ENCODE measurements around the gene REX1BD.

DNA sequence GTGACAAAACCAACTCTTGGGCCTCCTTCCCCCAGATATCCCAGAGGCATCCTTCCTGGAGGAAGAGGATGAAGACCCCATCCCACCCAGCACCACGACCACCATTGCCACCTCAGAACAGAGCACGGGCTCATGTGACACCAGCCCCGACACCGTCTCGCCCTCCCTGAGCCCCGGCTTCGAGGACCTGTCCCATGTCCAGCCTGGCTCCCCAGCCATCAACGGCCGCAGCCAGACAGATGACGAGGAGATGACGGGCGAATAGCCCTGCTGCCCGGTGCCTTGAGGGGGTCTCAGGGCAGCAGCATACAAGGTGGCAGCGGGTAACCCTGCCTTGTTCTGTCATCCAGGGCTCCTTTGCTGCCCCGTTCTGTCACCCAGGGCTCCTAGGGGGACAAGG lies 20.2 kb upstream of the REX1BD start:
- TF ChIP-seq EZH2 (IDR thresholded peaks at IDR 0.05; ENCODE audit: borderline replicate concordance, low read depth, low read length, severe bottlenecking) = no peak
- TF ChIP-seq, protein P1, sequence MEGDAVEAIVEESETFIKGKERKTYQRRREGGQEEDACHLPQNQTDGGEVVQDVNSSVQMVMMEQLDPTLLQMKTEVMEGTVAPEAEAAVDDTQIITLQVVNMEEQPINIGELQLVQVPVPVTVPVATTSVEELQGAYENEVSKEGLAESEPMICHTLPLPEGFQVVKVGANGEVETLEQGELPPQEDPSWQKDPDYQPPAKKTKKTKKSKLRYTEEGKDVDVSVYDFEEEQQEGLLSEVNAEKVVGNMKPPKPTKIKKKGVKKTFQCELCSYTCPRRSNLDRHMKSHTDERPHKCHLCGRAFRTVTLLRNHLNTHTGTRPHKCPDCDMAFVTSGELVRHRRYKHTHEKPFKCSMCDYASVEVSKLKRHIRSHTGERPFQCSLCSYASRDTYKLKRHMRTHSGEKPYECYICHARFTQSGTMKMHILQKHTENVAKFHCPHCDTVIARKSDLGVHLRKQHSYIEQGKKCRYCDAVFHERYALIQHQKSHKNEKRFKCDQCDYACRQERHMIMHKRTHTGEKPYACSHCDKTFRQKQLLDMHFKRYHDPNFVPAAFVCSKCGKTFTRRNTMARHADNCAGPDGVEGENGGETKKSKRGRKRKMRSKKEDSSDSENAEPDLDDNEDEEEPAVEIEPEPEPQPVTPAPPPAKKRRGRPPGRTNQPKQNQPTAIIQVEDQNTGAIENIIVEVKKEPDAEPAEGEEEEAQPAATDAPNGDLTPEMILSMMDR (IDR thresholded peaks at IDR 0.05; ENCODE audit: borderline replicate concordance, extremely low read depth, low read length, poor library complexity, severe bottlenecking) = no peak
